Gastrocnemius medialis (tissue), 4 donors: ENCODE results near the gene PLA2G4F. TPM values are rescaled to one million over a fixed set of nuclear protein-coding genes. Genes with fewer than 3 reads are reported as not detected.

Experiments used
- ATAC-seq, 2 donors: fragments of 150-250 bp; one replicate each; pipeline ENCODE4 v1.9.1; 2016
- DNase-seq, 2 donors: peaks; one replicate each; pipeline ENCODE4 v3.0.0-alpha.2; 2019
- H3K27ac ChIP-seq, 4 donors: fragments of 200-600 bp; sonication (generic); 1 replicate in 1 of 4; 2 replicates in 3 of 4; pipeline ENCODE4 v1.5.1; 2016 to 2018; ENCODE audit warnings: mild to moderate bottlenecking in 2 of 4, moderate library complexity in 1 of 4
- H3K27me3 ChIP-seq, 3 donors: fragments of 200-600 bp; sonication (generic) in 2 of 3; 1 replicate in 1 of 3; 2 replicates in 2 of 3; pipeline versions ENCODE4 v1.5.1 to v1.6.0; 2016 to 2019; ENCODE audit warnings: mild to moderate bottlenecking in 1 of 3, moderate library complexity in 1 of 3
- H3K36me3 ChIP-seq, 2 donors: fragments of 200-600 bp; sonication (generic) in 1 of 2; one replicate each; pipeline ENCODE4 v1.5.1; 2017 to 2018
- H3K4me1 ChIP-seq, 2 donors: fragments of 200-600 bp; sonication (generic) in 1 of 2; one replicate each; pipeline ENCODE4 v1.5.1; 2016 to 2017; ENCODE audit warnings: mild to moderate bottlenecking in 2 of 2
- H3K4me3 ChIP-seq, 4 donors: fragments of 200-600 bp; sonication (generic) in 3 of 4; 1 replicate in 1 of 4; 2 replicates in 3 of 4; pipeline ENCODE4 v1.5.1; 2016 to 2019; ENCODE audit warnings: mild to moderate bottlenecking in 2 of 4
- H3K9me3 ChIP-seq, 3 donors: fragments of 200-600 bp; sonication (generic) in 2 of 3; 1 replicate in 1 of 3; 2 replicates in 2 of 3; pipeline ENCODE4 v1.5.1; 2016 to 2019
- POLR2A ChIP-seq, 2 donors: fragments of 450-650 bp; IDR thresholded peaks; one replicate each; pipeline ENCODE4 v1.6.1; 2017; ENCODE audit warnings: antibody characterized with exemption in 2 of 2, mild to moderate bottlenecking in 2 of 2, moderate library complexity in 2 of 2
- in situ Hi-C, 4 donors: fragments of 200-750 bp; cut with MboI; loops; one replicate each; pipeline versions ENCODE4 v1.15.0 to v1.8.0; 2017; ENCODE audit warnings: low sequenced_read_pairs in 4 of 4
- intact Hi-C: fragments of 100-400 bp; cut with DNase I; formaldehyde crosslinking; loops from one replicate; pipeline ENCODE4 v1.15.1; 2023; ENCODE audit warnings: low total_unique reads
- total RNA-seq, 4 donors: library from RNA; depleted of rRNA; stranded (reverse); fragments of >200 nt; gene quantifications; one replicate each; pipeline versions ENCODE4 v1.1.0 to v1.2.3, GENCODE V29; 2016
- TF ChIP-seq, protein P1 (sequence below), 5 experiments: fragments of 450-650 bp in 3 of 5; fragments of 200-600 bp in 2 of 5; sonication (generic) in 2 of 5; IDR thresholded peaks in 4 of 5; conservative IDR thresholded peaks in 1 of 5; 1 replicate in 4 of 5; 2 replicates in 1 of 5; pipeline ENCODE4 v1.5.1; 2016 to 2019; ENCODE audit warnings: antibody characterized with exemption in 5 of 5, mild to moderate bottlenecking in 3 of 5, moderate library complexity in 3 of 5

Gene PLA2G4F
- total RNA-seq, 4 donors from 2014 or later, result 1.0 to 8.4 (median 4.9) TPM

DNA sequence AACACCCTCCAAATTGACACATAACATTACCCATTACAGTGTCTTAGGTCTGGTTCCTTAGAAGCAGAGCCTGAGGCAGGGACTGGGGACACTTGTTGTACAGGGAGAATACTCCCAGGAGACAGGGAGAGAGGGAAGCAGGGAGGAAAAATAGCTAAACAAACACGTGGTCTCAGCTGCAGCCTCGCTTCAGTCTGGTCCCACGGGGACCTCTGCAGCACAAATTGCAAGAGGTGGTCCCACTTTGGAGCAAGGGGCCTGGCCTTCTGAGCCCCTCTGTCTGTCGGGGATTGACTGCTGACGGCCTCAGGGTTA lies 37.0 kb downstream of the PLA2G4F start:
- no peak for TF ChIP-seq POLR2A (IDR thresholded peaks at IDR 0.05)
- TF ChIP-seq, protein P1, sequence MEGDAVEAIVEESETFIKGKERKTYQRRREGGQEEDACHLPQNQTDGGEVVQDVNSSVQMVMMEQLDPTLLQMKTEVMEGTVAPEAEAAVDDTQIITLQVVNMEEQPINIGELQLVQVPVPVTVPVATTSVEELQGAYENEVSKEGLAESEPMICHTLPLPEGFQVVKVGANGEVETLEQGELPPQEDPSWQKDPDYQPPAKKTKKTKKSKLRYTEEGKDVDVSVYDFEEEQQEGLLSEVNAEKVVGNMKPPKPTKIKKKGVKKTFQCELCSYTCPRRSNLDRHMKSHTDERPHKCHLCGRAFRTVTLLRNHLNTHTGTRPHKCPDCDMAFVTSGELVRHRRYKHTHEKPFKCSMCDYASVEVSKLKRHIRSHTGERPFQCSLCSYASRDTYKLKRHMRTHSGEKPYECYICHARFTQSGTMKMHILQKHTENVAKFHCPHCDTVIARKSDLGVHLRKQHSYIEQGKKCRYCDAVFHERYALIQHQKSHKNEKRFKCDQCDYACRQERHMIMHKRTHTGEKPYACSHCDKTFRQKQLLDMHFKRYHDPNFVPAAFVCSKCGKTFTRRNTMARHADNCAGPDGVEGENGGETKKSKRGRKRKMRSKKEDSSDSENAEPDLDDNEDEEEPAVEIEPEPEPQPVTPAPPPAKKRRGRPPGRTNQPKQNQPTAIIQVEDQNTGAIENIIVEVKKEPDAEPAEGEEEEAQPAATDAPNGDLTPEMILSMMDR (IDR thresholded peaks at IDR 0.05 in 4 of 5, conservative IDR thresholded peaks at IDR 0.05 in 1 of 5), result no peak
- Histone ChIP-seq H3K4me1 (no peaks in the 10 kb centered on the region), H3K36me3 (no peaks in the 10 kb centered on the region), H3K27me3 (no peaks in the 10 kb centered on the region), H3K27ac (no peak overlapping the region), H3K4me3 (no peak overlapping the region), H3K9me3 (no peaks in the 10 kb centered on the region)
- DNase-seq, result no peak
- ATAC-seq, result no peak
- intact Hi-C loops (no loop called here), in situ Hi-C loops (no loop called here)

GRCh38 chr15:42118650-42119445 lies 37.6 kb downstream of the PLA2G4F start:
- in situ Hi-C loops (no loop called here), intact Hi-C loops (no loop called here)
- TF ChIP-seq, protein P1 (IDR thresholded peaks at IDR 0.05 in 4 of 5, conservative IDR thresholded peaks at IDR 0.05 in 1 of 5), result no peak
- TF ChIP-seq POLR2A (IDR thresholded peaks at IDR 0.05), result no peak
- H3K27ac ChIP-seq, result no peak overlapping the region
- H3K36me3 ChIP-seq, result no peaks in the 10 kb centered on the region
- H3K27me3 ChIP-seq, result no peaks in the 10 kb centered on the region
- no peak for DNase-seq
- H3K9me3 ChIP-seq, result no peaks in the 10 kb centered on the region
- H3K4me1 ChIP-seq, result no peaks in the 10 kb centered on the region
- ATAC-seq, result no peak
- no peak overlapping the region for H3K4me3 ChIP-seq

DNA sequence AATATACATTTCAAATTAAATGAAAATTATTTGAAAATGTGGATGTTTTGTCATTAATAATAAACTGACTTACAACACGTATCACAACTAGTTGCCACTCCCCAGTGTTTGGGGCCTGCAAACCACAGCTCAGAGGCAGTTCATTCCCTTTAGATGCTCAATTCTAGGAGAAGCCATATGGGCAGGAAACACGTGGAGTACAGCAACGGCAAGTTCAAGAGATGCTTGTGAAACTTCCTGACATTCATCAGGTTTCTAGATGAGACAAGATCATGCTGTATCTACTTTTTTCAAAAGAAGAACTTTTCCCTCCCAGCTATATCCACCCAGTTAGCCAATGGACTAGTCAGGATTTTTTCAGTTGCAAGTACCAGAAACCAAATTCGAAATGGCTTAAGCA lies 44.5 kb downstream of the PLA2G4F start:
- Histone ChIP-seq H3K27ac (no peak overlapping the region), H3K27me3 (peaks cover 0 to 3% (median 0%) of the 10 kb centered on the region in 3 donors), H3K4me3 (no peak overlapping the region), H3K9me3 (no peaks in the 10 kb centered on the region), H3K4me1 (no peaks in the 10 kb centered on the region), H3K36me3 (no peaks in the 10 kb centered on the region)
- intact Hi-C loops (no loop called here), in situ Hi-C loops (no loop called here)
- DNase-seq, result no peak
- ATAC-seq, result no peak
- TF ChIP-seq POLR2A (IDR thresholded peaks at IDR 0.05), result no peak
- TF ChIP-seq, protein P1 (IDR thresholded peaks at IDR 0.05 in 4 of 5, conservative IDR thresholded peaks at IDR 0.05 in 1 of 5), result no peak

DNA sequence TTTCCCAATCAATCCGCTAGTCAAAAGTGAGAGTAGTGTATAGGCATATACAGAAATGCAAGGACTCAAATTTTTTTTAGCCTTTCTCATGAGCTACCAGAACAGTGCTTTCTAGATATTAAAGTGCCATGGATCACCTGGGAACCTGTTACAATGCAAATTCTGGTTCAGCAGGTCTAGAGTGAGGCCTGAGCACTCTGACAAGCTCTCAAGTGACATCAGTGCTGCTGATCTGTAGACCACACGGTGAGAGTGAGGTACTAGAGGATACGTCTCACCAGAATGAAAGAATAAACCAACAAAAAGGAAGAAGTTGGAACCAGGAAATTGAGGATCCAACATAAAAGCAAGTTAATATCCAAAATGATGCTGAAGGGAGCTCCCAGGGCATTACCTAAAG lies 46.1 kb downstream of the PLA2G4F start:
- Histone ChIP-seq H3K4me1 (no peaks in the 10 kb centered on the region), H3K4me3 (no peak overlapping the region), H3K27ac (no peak overlapping the region), H3K27me3 (peaks cover 0 to 3% (median 0%) of the 10 kb centered on the region in 3 donors), H3K36me3 (no peaks in the 10 kb centered on the region), H3K9me3 (no peaks in the 10 kb centered on the region)
- TF ChIP-seq, protein P1 (IDR thresholded peaks at IDR 0.05 in 4 of 5, conservative IDR thresholded peaks at IDR 0.05 in 1 of 5), result no peak
- TF ChIP-seq POLR2A (IDR thresholded peaks at IDR 0.05), result no peak
- in situ Hi-C loops (no loop called here), intact Hi-C loops (no loop called here)
- ATAC-seq, result no peak
- DNase-seq, result no peak

DNA sequence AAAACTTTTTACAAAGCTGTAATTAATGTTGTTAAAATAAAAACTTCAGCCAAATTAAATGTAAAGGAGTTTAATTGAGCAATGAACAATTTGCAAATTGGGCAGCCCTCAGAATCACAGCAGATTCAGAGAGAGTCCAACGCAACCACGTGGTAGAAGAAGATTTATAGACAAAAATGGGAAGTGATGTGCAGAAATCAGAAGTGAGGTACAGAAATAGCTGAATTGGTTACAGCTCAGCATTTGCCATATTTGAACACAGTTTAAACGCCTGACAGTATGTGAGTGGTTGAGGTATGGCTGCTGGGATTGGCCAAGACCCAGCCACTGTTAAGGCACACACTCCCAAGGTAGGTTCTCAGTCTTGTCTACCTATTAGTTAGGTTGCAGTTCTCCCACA lies 47.6 kb downstream of the PLA2G4F start:
- ATAC-seq, result no peak
- intact Hi-C loops, result no loop called here
- peaks cover 0 to 3% (median 0%) of the 10 kb centered on the region in 3 donors for H3K27me3 ChIP-seq

More for the DNA sequence above, 47.6 kb downstream of the PLA2G4F start:
- H3K4me1 ChIP-seq, result no peaks in the 10 kb centered on the region
- no peaks in the 10 kb centered on the region for H3K9me3 ChIP-seq
- TF ChIP-seq, protein P1 (IDR thresholded peaks at IDR 0.05 in 4 of 5, conservative IDR thresholded peaks at IDR 0.05 in 1 of 5), result no peak
- TF ChIP-seq POLR2A (IDR thresholded peaks at IDR 0.05), result no peak
- no peak overlapping the region for H3K27ac ChIP-seq
- H3K4me3 ChIP-seq, result no peak overlapping the region
- H3K36me3 ChIP-seq, result no peaks in the 10 kb centered on the region
- in situ Hi-C loops, result no loop called here
- DNase-seq, result no peak
